H1 (cell line): Measurements from ENCODE around the gene CDH16.

Source experiments
- BACH1 ChIP-seq: IDR thresholded peaks from 2 replicates; pipeline ENCODE4 v1.6.1; 2012; ENCODE audit warnings: low read length, improper control_type of control experiment
- CTCF ChIP-seq, 3 experiments: IDR thresholded peaks; 1 replicate in 2 of 3; 2 replicates in 1 of 3; pipeline versions ENCODE4 v1.5.1 to v1.6.1; 2011; ENCODE audit warnings: low read length in 3 of 3, mild to moderate bottlenecking in 3 of 3, inconsistent platforms in 2 of 3, low read depth in 1 of 3, moderate library complexity in 1 of 3; ENCODE audit not compliant: insufficient read depth in 1 of 3; ENCODE audit errors: control extremely low read depth in 1 of 3
- EP300 ChIP-seq, 2 experiments: IDR thresholded peaks; 1 replicate in 1 of 2; 2 replicates in 1 of 2; pipeline ENCODE4 v1.6.1; 2011 to 2012; ENCODE audit warnings: low read depth in 2 of 2, low read length in 2 of 2, mild to moderate bottlenecking in 2 of 2, borderline replicate concordance in 1 of 2, inconsistent platforms in 1 of 2, moderate library complexity in 1 of 2
- EZH2 ChIP-seq: fragments of 200-600 bp; sonication (generic); IDR thresholded peaks from 2 replicates; pipeline ENCODE4 v1.7.1; 2012; ENCODE audit warnings: low read depth, mild to moderate bottlenecking, moderate library complexity, low read length, inconsistent platforms; ENCODE audit not compliant: severe bottlenecking
- POLR2A ChIP-seq, 2 experiments: IDR thresholded peaks; 1 replicate in 1 of 2; 2 replicates in 1 of 2; pipeline ENCODE4 v1.6.1; 2011; ENCODE audit warnings: low read depth in 2 of 2, low read length in 2 of 2, mild to moderate bottlenecking in 2 of 2; ENCODE audit errors: control extremely low read depth in 1 of 2
- TCF12 ChIP-seq: IDR thresholded peaks from 2 replicates; pipeline ENCODE4 v1.6.1; 2011; ENCODE audit warnings: low read depth, mild to moderate bottlenecking, low read length

DNA sequence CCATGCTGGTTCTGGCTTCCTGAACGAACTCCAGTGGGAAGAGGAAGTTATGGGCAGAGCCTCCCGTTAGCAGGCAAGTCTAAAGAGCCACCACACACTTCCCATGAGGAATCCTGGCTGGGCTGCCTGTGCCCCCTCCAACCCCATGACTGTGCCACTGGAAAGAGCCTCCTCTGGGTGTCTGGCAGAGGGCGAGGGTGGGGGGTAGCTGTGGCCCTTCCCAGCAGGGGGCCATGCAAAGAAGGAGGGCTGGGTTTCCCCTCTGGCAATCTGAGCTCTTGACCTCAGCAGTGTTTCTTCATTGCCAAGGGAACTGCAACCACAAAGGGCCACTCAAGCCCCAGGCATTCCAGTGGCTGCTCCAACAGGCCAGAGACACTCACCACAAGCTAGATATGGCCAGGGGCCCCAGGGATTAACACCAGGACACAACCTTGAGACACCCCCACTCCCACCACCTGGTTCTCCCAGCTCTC is 8.3 kb upstream of the CDH16 start:
- no peak for TF ChIP-seq TCF12
- TF ChIP-seq CTCF (IDR thresholded peaks at IDR 0.05; ENCODE audit: control extremely low read depth in 1 of 3, insufficient read depth in 1 of 3, low read depth in 1 of 3, low read length in 3 of 3): no peak
- no peak for TF ChIP-seq EZH2
- TF ChIP-seq POLR2A (IDR thresholded peaks at IDR 0.05; ENCODE audit: control extremely low read depth in 1 of 2, low read depth in 2 of 2, low read length in 2 of 2): no peak
- TF ChIP-seq EP300 (IDR thresholded peaks at IDR 0.05; ENCODE audit: borderline replicate concordance in 1 of 2, low read depth in 2 of 2, low read length in 2 of 2): no peak
- TF ChIP-seq BACH1: no peak
